Uterus (tissue), 2 donors: ENCODE data around the gene APOL1.

Experiments
- CTCF ChIP-seq, 4 experiments: fragments of 200-600 bp in 2 of 4; fragments of 450-650 bp in 2 of 4; sonication (generic) in 2 of 4; IDR thresholded peaks; one replicate each; pipeline ENCODE4 v1.5.1; 2016 to 2019; ENCODE audit warnings: antibody characterized with exemption in 4 of 4, mild to moderate bottlenecking in 2 of 4, moderate library complexity in 1 of 4
- POLR2A ChIP-seq, 2 donors: fragments of 450-650 bp; IDR thresholded peaks; one replicate each; pipeline ENCODE4 v1.6.1; 2016; ENCODE audit warnings: antibody characterized with exemption in 2 of 2, mild to moderate bottlenecking in 1 of 2, moderate library complexity in 1 of 2

GRCh38 chr22:36224245-36224644 is 28.7 kb upstream of the APOL1 start:
- TF ChIP-seq CTCF (IDR thresholded peaks at IDR 0.05) (no peak), POLR2A (IDR thresholded peaks at IDR 0.05) (no peak)
